Naive thymus-derived CD8-positive, alpha-beta T cell (primary cell): Measurements from ENCODE around the gene FXYD1. TPM values are rescaled to one million over a fixed set of nuclear protein-coding genes. Genes with fewer than 3 reads are reported as not detected.

Experiments used
- ATAC-seq, 2 donors: fragments of 150-1000 bp; cut with Tn5 transposase in 1 of 2; sonication (Bioruptor Pico), chemical (Tn5 transposase) in 1 of 2; 1 replicate in 1 of 2; 2 replicates in 1 of 2; pipeline ENCODE4 v1.10.0; 2021; ENCODE audit warnings: mild to moderate bottlenecking in 2 of 2, moderate library complexity in 2 of 2
- POLR2A ChIA-PET: fragments of 350-600 bp; sonication (Branson Sonifier 250); formaldehyde crosslinking; loops from one replicate; lab custom pipeline; 2021; ENCODE audit warnings: antibody characterized with exemption; lab: Charles Lee
- DNase-seq, 10 donors: peaks; one replicate each; pipeline versions ENCODE4 v3.0.0 to v3.0.0-alpha.2; 2020 to 2022
- H3K27ac Mint-ChIP-seq, 10 donors: one replicate each; pipeline ENCODE4 v1.8.0; 2020 to 2022; ENCODE audit warnings: mild to moderate bottlenecking in 10 of 10, mixed read lengths in 10 of 10, moderate library complexity in 4 of 10, inconsistent platforms in 1 of 10
- H3K27me3 Mint-ChIP-seq, 5 donors: one replicate each; pipeline ENCODE4 v1.8.0; 2021 to 2022; ENCODE audit warnings: mixed read lengths in 5 of 5
- H3K36me3 Mint-ChIP-seq, 3 donors: one replicate each; pipeline ENCODE4 v1.8.0; 2020 to 2022; ENCODE audit warnings: mixed read lengths in 3 of 3, mild to moderate bottlenecking in 2 of 3, inconsistent platforms in 1 of 3
- H3K4me1 Mint-ChIP-seq, 4 donors: one replicate each; pipeline ENCODE4 v1.8.0; 2021 to 2022; ENCODE audit warnings: mixed read lengths in 4 of 4
- H3K4me3 Mint-ChIP-seq, 10 donors: one replicate each; pipeline ENCODE4 v1.8.0; 2020 to 2022; ENCODE audit warnings: mild to moderate bottlenecking in 10 of 10, mixed read lengths in 10 of 10, moderate library complexity in 6 of 10, inconsistent platforms in 1 of 10
- H3K9me3 Mint-ChIP-seq, 9 donors: one replicate each; pipeline ENCODE4 v1.8.0; 2020 to 2022; ENCODE audit warnings: mixed read lengths in 9 of 9, mild to moderate bottlenecking in 3 of 9, inconsistent platforms in 1 of 9, moderate library complexity in 1 of 9
- polyA plus RNA-seq, 3 donors: library from polyadenylated mRNA; unstranded; fragments of 300-500 nt; fragmentation: Illumina TruSeq; gene quantifications; one replicate each; pipeline ENCODE4 v1.2.3, GENCODE V29; 2021
- total RNA-seq, 8 experiments: library from RNA in 2 of 8; stranded (reverse) in 2 of 8; gene quantifications; one replicate each; pipeline ENCODE4 v1.2.3 and lab custom pipeline; 2021 to 2026

The FXYD1 gene
- total and polyA plus RNA-seq, 5 experiments from 2014 or later = 0.77 to 1.1 (median 0.77) TPM; not detected in 2

- Mint-ChIP-seq H3K4me3 (no peak overlapping the region), H3K4me1 (peaks cover 6 to 48% (median 41%) of the 10 kb centered on the region in 4 donors), H3K27ac (peak overlapping the region in 5 of 10 donors; percentile 53 to 86 (median 79)), H3K27me3 (no peaks in the 10 kb centered on the region), H3K9me3 (peaks cover 0 to 4% (median 0%) of the 10 kb centered on the region in 9 donors), H3K36me3 (peaks cover 0 to 18% (median 0%) of the 10 kb centered on the region in 3 donors)
- DNase-seq = no peak
- POLR2A ChIA-PET = interaction anchor here (1.2 to 5.1 kb wide), 4 partner anchors 9 to 38 kb away, joined by 3 to 30 read pairs (median 4); no protein-coding TSS in a partner anchor
- no peak for ATAC-seq
Measured at GRCh38 chr19:35174226-35174625, 35.6 kb downstream of the FXYD1 start.

- Mint-ChIP-seq H3K36me3 (peaks cover 0 to 11% (median 0%) of the 10 kb centered on the region in 3 donors), H3K9me3 (peaks cover 0 to 4% (median 0%) of the 10 kb centered on the region in 9 donors), H3K27ac (peak overlapping the region in 8 of 10 donors; percentile 66 to 87 (median 80)), H3K4me3 (no peak overlapping the region), H3K4me1 (peaks cover 8 to 62% (median 56%) of the 10 kb centered on the region in 4 donors), H3K27me3 (no peaks in the 10 kb centered on the region)
- POLR2A ChIA-PET = interaction anchor here (0.6 to 1.4 kb wide), 5 partner anchors 12 to 36 kb away, joined by 3 to 5 read pairs (median 3); partner anchors contain the start of gene FXYD5
- DNase-seq = no peak
- ATAC-seq = no peak
Measured at GRCh38 chr19:35176181-35176570, 37.6 kb downstream of the FXYD1 start.

- H3K27ac Mint-ChIP-seq = peak overlapping the region in 5 of 10 donors; percentile 24 to 70 (median 41)
- H3K9me3 Mint-ChIP-seq = peaks cover 0 to 4% (median 0%) of the 10 kb centered on the region in 9 donors
- ATAC-seq = no peak
- DNase-seq = no peak
- H3K36me3 Mint-ChIP-seq = peaks cover 0 to 11% (median 0%) of the 10 kb centered on the region in 3 donors
- POLR2A ChIA-PET = interaction anchor here (0.5 to 3.5 kb wide), 6 partner anchors 9 to 340 kb away, joined by 3 to 22 read pairs (median 4); partner anchors contain the start of gene FXYD5
- no peak overlapping the region for H3K4me3 Mint-ChIP-seq
- peaks cover 8 to 50% (median 48%) of the 10 kb centered on the region in 4 donors for H3K4me1 Mint-ChIP-seq
- no peaks in the 10 kb centered on the region for H3K27me3 Mint-ChIP-seq
Measured at GRCh38 chr19:35177377-35178274, 39.0 kb downstream of the FXYD1 start.

- Mint-ChIP-seq H3K4me3 (no peak overlapping the region), H3K27ac (peak overlapping the region in 4 of 10 donors; percentile 57 to 85 (median 64)), H3K4me1 (peaks cover 13 to 47% (median 41%) of the 10 kb centered on the region in 4 donors)
Measured at GRCh38 chr19:35178701-35179100, 40.1 kb downstream of the FXYD1 start.

GRCh38 chr19:35179830-35180229, 41.2 kb downstream of the FXYD1 start:
- Mint-ChIP-seq H3K4me1 (peaks cover 13 to 47% (median 40%) of the 10 kb centered on the region in 4 donors), H3K9me3 (peaks cover 0 to 10% (median 0%) of the 10 kb centered on the region in 9 donors), H3K27ac (peak overlapping the region in 8 of 10 donors; percentile 4 to 77 (median 44)), H3K4me3 (peak overlapping the region in 9 of 10 donors; percentile 3 to 67 (median 30)), H3K36me3 (peaks cover 3 to 10% (median 5%) of the 10 kb centered on the region in 3 donors), H3K27me3 (no peaks in the 10 kb centered on the region)
- DNase-seq (peak in 1 of 10 donors; percentile 19), ATAC-seq (peak; percentile 43 to 63)
- POLR2A ChIA-PET = interaction anchor here (0.5 to 3.5 kb wide), 11 partner anchors 12 to 426 kb away, joined by 3 to 22 read pairs (median 4); no protein-coding TSS in a partner anchor

More at GRCh38 chr19:35178701-35179100, 40.1 kb downstream of the FXYD1 start:
- ATAC-seq = no peak
- H3K27me3 Mint-ChIP-seq = no peaks in the 10 kb centered on the region
- POLR2A ChIA-PET = interaction anchor here (0.7 to 3.5 kb wide), 6 partner anchors 11 to 341 kb away, joined by 3 to 22 read pairs (median 5); no protein-coding TSS in a partner anchor
- DNase-seq = no peak
- H3K9me3 Mint-ChIP-seq = peaks cover 0 to 4% (median 0%) of the 10 kb centered on the region in 9 donors
- peaks cover 0 to 11% (median 0%) of the 10 kb centered on the region in 3 donors for H3K36me3 Mint-ChIP-seq

GRCh38 chr19:35181387-35181786, 42.8 kb downstream of the FXYD1 start:
- no peak for DNase-seq
- POLR2A ChIA-PET = interaction anchor here (0.6 to 1.4 kb wide), 4 partner anchors 13 to 24 kb away, joined by 3 read pairs; no protein-coding TSS in a partner anchor
- Mint-ChIP-seq H3K9me3 (peaks cover 0 to 10% (median 0%) of the 10 kb centered on the region in 9 donors), H3K27ac (no peak overlapping the region), H3K4me1 (peaks cover 7 to 35% (median 30%) of the 10 kb centered on the region in 4 donors), H3K4me3 (no peak overlapping the region), H3K27me3 (no peaks in the 10 kb centered on the region), H3K36me3 (peaks cover 0 to 5% (median 3%) of the 10 kb centered on the region in 3 donors)
- ATAC-seq = no peak

GRCh38 chr19:35184267-35184666, 45.6 kb downstream of the FXYD1 start:
- Mint-ChIP-seq H3K4me1 (peaks cover 7 to 21% (median 19%) of the 10 kb centered on the region in 4 donors), H3K9me3 (peaks cover 0 to 10% (median 2%) of the 10 kb centered on the region in 9 donors), H3K36me3 (peaks cover 0 to 5% (median 3%) of the 10 kb centered on the region in 3 donors), H3K27ac (no peak overlapping the region), H3K27me3 (no peaks in the 10 kb centered on the region), H3K4me3 (no peak overlapping the region)
- no peak for DNase-seq
- ATAC-seq = no peak
- POLR2A ChIA-PET = interaction anchor here (1.6 kb wide), 1 partner anchor 23 kb away, joined by 3 read pairs; no protein-coding TSS in a partner anchor

- Mint-ChIP-seq H3K27ac (peak overlapping the region in 1 of 10 donors; percentile 60), H3K9me3 (peaks cover 0 to 10% (median 2%) of the 10 kb centered on the region in 9 donors)
Measured at GRCh38 chr19:35184884-35185283, 46.3 kb downstream of the FXYD1 start.

More at GRCh38 chr19:35184884-35185283, 46.3 kb downstream of the FXYD1 start:
- POLR2A ChIA-PET = interaction anchor here (1.2 kb wide), 1 partner anchor 22 kb away, joined by 3 read pairs; no protein-coding TSS in a partner anchor
- H3K36me3 Mint-ChIP-seq = peaks cover 0 to 5% (median 3%) of the 10 kb centered on the region in 3 donors
- H3K27me3 Mint-ChIP-seq = no peaks in the 10 kb centered on the region
- ATAC-seq (no peak), DNase-seq (no peak)
- H3K4me3 Mint-ChIP-seq = no peak overlapping the region
- H3K4me1 Mint-ChIP-seq = peaks cover 6 to 15% (median 13%) of the 10 kb centered on the region in 4 donors

Other genes with a start within 250 kb of the FXYD1 start
- 10 to 100 TPM; 10.4 to 11.7 TPM for gene ZNF30, start 211.9 kb upstream of the FXYD1 start, total RNA-seq
- 1 to 10 TPM; 4.9 to 8.0 (median 5.8) TPM for gene ZNF30, start 211.9 kb upstream of the FXYD1 start, polyA plus RNA-seq
- gene ZNF792, start 174.6 kb upstream of the FXYD1 start, total RNA-seq = 10 to 100 TPM; 34.4 to 35.5 TPM
- gene ZNF792, start 174.6 kb upstream of the FXYD1 start, polyA plus RNA-seq = 10 to 100 TPM in 2 of 3 donors, 1 to 10 TPM in 1; 9.7 to 18.7 (median 16.0) TPM
- gene GRAMD1A, start 138.5 kb upstream of the FXYD1 start, total RNA-seq = 100 to 1,000 TPM; 317 to 335 TPM
- 10 to 100 TPM; 29.5 to 77.0 (median 42.0) TPM for gene GRAMD1A, start 138.5 kb upstream of the FXYD1 start, polyA plus RNA-seq
- 1 to 10 TPM; 1.6 to 2.1 TPM for gene SCN1B, start 108.4 kb upstream of the FXYD1 start, total RNA-seq
- under 1 TPM in 2 of 3 donors, not detected in 1; 0.27 to 0.28 TPM for gene SCN1B, start 108.4 kb upstream of the FXYD1 start, polyA plus RNA-seq
- gene HPN, start 97.1 kb upstream of the FXYD1 start, total RNA-seq = under 1 TPM in 1 of 2 experiments, not detected in 1; 0.16 TPM
- gene HPN, start 97.1 kb upstream of the FXYD1 start, polyA plus RNA-seq = under 1 TPM in 1 of 3 donors, not detected in 2; 0.16 TPM
- gene FXYD3, start 23.0 kb upstream of the FXYD1 start, total RNA-seq = not detected
- gene FXYD3, start 23.0 kb upstream of the FXYD1 start, polyA plus RNA-seq = not detected
- 1 to 10 TPM in 1 of 2 experiments, under 1 TPM in 1; 0.52 to 1.6 TPM for gene LGI4, start 3.8 kb upstream of the FXYD1 start, total RNA-seq
- gene LGI4, start 3.8 kb upstream of the FXYD1 start, polyA plus RNA-seq = under 1 TPM in 1 of 3 donors, not detected in 2; 0.18 TPM
- gene FXYD7, start 4.4 kb downstream of the FXYD1 start, total RNA-seq = 1 to 10 TPM; 5.4 to 6.4 TPM
- 10 to 100 TPM in 1 of 3 donors, 1 to 10 TPM in 2; 3.7 to 10.2 (median 8.8) TPM for gene FXYD7, start 4.4 kb downstream of the FXYD1 start, polyA plus RNA-seq
- gene FXYD5, start 15.9 kb downstream of the FXYD1 start, total RNA-seq = 100 to 1,000 TPM; 339 to 351 TPM
- gene FXYD5, start 15.9 kb downstream of the FXYD1 start, polyA plus RNA-seq = 100 to 1,000 TPM; 281 to 544 (median 452) TPM
- gene FAM187B, start 89.9 kb downstream of the FXYD1 start, total RNA-seq = not detected
- not detected for gene FAM187B, start 89.9 kb downstream of the FXYD1 start, polyA plus RNA-seq
- gene LSR, start 110.2 kb downstream of the FXYD1 start, total RNA-seq = 10 to 100 TPM; 57.4 to 59.9 TPM
- gene LSR, start 110.2 kb downstream of the FXYD1 start, polyA plus RNA-seq = 100 to 1,000 TPM in 1 of 3 donors, 10 to 100 TPM in 2; 36.7 to 106 (median 65.7) TPM
- gene USF2, start 130.1 kb downstream of the FXYD1 start, total RNA-seq = 100 to 1,000 TPM; 226 to 232 TPM
- 1 to 10 TPM; 4.5 to 6.9 (median 5.2) TPM for gene USF2, start 130.1 kb downstream of the FXYD1 start, polyA plus RNA-seq
- gene HAMP, start 143.7 kb downstream of the FXYD1 start, total RNA-seq = 1 to 10 TPM; 2.5 to 2.6 TPM
- under 1 TPM in 1 of 3 donors, not detected in 2; 0.06 TPM for gene HAMP, start 143.7 kb downstream of the FXYD1 start, polyA plus RNA-seq
- not detected for gene MAG, start 153.3 kb downstream of the FXYD1 start, total RNA-seq
- under 1 TPM in 1 of 3 donors, not detected in 2; 0.08 TPM for gene MAG, start 153.3 kb downstream of the FXYD1 start, polyA plus RNA-seq
- 10 to 100 TPM; 20.0 to 21.1 TPM for gene CD22, start 190.4 kb downstream of the FXYD1 start, total RNA-seq
- under 1 TPM in 2 of 3 donors, not detected in 1; 0.46 to 0.73 TPM for gene CD22, start 190.4 kb downstream of the FXYD1 start, polyA plus RNA-seq
- gene FFAR1, start 209.1 kb downstream of the FXYD1 start, total RNA-seq = not detected
- not detected for gene FFAR1, start 209.1 kb downstream of the FXYD1 start, polyA plus RNA-seq
- not detected for gene FFAR3, start 219.6 kb downstream of the FXYD1 start, total RNA-seq
- not detected for gene FFAR3, start 219.6 kb downstream of the FXYD1 start, polyA plus RNA-seq
- not detected for gene GPR42, start 232.2 kb downstream of the FXYD1 start, total RNA-seq
- not detected for gene GPR42, start 232.2 kb downstream of the FXYD1 start, polyA plus RNA-seq